Stromal cell of bone marrow (primary cell): ENCODE measurements around the gene FSTL5.
"Not testable (repeated sequence)": the region's sequence is repeated elsewhere in the genome, so short reads cannot be mapped to it uniquely, and the experiment has no call there.

Experiments
- DNase-seq: peaks from one replicate; pipeline ENCODE4 v3.0.0-alpha.2; 2012; ENCODE audit warnings: low read depth

Gene FSTL5

GRCh38 chr4:162103908-162104307 is 59.9 kb downstream of the FSTL5 start:
- DNase-seq: not testable (repeated sequence)

GRCh38 chr4:162102713-162103112 is 61.1 kb downstream of the FSTL5 start:
- DNase-seq: no peak

- no peak for DNase-seq
Observed at GRCh38 chr4:162101337-162101736, 62.5 kb downstream of the FSTL5 start.

GRCh38 chr4:162075726-162076125 is 88.1 kb downstream of the FSTL5 start:
- no peak for DNase-seq

- DNase-seq: no peak
Observed at GRCh38 chr4:162061214-162061613, 102.6 kb downstream of the FSTL5 start.

GRCh38 chr4:162059656-162060055 is 104.1 kb downstream of the FSTL5 start:
- DNase-seq: no peak

GRCh38 chr4:162056990-162057389 is 106.8 kb downstream of the FSTL5 start:
- no peak for DNase-seq

- no peak for DNase-seq
Observed at GRCh38 chr4:162046135-162046534, 117.7 kb downstream of the FSTL5 start.

GRCh38 chr4:162038112-162038511 is 125.7 kb downstream of the FSTL5 start:
- DNase-seq: no peak

- DNase-seq: no peak
Observed at GRCh38 chr4:162017863-162018262, 145.9 kb downstream of the FSTL5 start.

GRCh38 chr4:162016991-162017390 is 146.8 kb downstream of the FSTL5 start:
- no peak for DNase-seq

GRCh38 chr4:162016219-162016618 is 147.6 kb downstream of the FSTL5 start:
- DNase-seq: no peak

- DNase-seq: no peak
Observed at GRCh38 chr4:162015090-162015489, 148.7 kb downstream of the FSTL5 start.

GRCh38 chr4:162011089-162011488 is 152.7 kb downstream of the FSTL5 start:
- no peak for DNase-seq

- no peak for DNase-seq
Observed at GRCh38 chr4:162010362-162010761, 153.4 kb downstream of the FSTL5 start.

- DNase-seq: no peak
Observed at GRCh38 chr4:161992317-161992716, 171.5 kb downstream of the FSTL5 start.

GRCh38 chr4:161991811-161992210 is 172.0 kb downstream of the FSTL5 start:
- no peak for DNase-seq

GRCh38 chr4:161990721-161991120 is 173.1 kb downstream of the FSTL5 start:
- no peak for DNase-seq

GRCh38 chr4:161988946-161989345 is 174.9 kb downstream of the FSTL5 start:
- no peak for DNase-seq

GRCh38 chr4:161987611-161988010 is 176.2 kb downstream of the FSTL5 start:
- no peak for DNase-seq

- no peak for DNase-seq
Observed at GRCh38 chr4:161952382-161952781, 211.4 kb downstream of the FSTL5 start.

- DNase-seq: no peak
Observed at GRCh38 chr4:161949946-161950725, 213.7 kb downstream of the FSTL5 start.

- DNase-seq: no peak
Observed at GRCh38 chr4:161948026-161948770, 215.6 kb downstream of the FSTL5 start.
